HL-60 (cell line): ENCODE measurements around the gene GNAQ.

Experiments used
- DNase-seq, 2 experiments: peaks; one replicate each; pipeline ENCODE4 v3.0.0-alpha.2; 2010 to 2020; ENCODE audit warnings: low read depth in 1 of 2, low spot score in 1 of 2
- H3K27ac ChIP-seq: fragments of 250-450 bp; sonication (Bioruptor Pico); replicated peaks from 2 replicates; pipeline ENCODE4 v1.5.1; 2020; ENCODE audit warnings: mild to moderate bottlenecking, moderate library complexity
- H3K27me3 ChIP-seq: fragments of 250-450 bp; sonication (Bioruptor Pico); 2 replicates; pipeline ENCODE4 v1.5.1; 2021; ENCODE audit warnings: mild to moderate bottlenecking, moderate library complexity; ENCODE audit not compliant: insufficient read depth, poor library complexity, severe bottlenecking
- H3K4me3 ChIP-seq: replicated peaks from 2 replicates; pipeline ENCODE4 v1.5.1; 2011; ENCODE audit warnings: mild to moderate bottlenecking, control low read depth, low read length; ENCODE audit not compliant: insufficient read depth
- CTCF ChIP-seq: IDR thresholded peaks from one replicate; pipeline ENCODE4 v1.5.1; 2011; ENCODE audit warnings: low read length, control low read depth, inconsistent platforms; ENCODE audit not compliant: insufficient read depth
- GABPA ChIP-seq: IDR thresholded peaks from 2 replicates; pipeline ENCODE4 v1.6.1; 2012; ENCODE audit warnings: low read depth
- POLR2AphosphoS5 ChIP-seq: IDR thresholded peaks from 2 replicates; pipeline ENCODE4 v1.6.1; 2012; ENCODE audit warnings: low read depth
- REST ChIP-seq: IDR thresholded peaks from 2 replicates; pipeline ENCODE4 v1.6.1; 2012; ENCODE audit warnings: low read depth; ENCODE audit not compliant: insufficient replicate concordance
- SPI1 ChIP-seq: IDR thresholded peaks from 2 replicates; pipeline ENCODE4 v1.6.1; 2012; ENCODE audit warnings: low read depth, mild to moderate bottlenecking, borderline replicate concordance

Gene GNAQ

GRCh38 chr9:77677957-77678535 is 353.6 kb downstream of the GNAQ start:
- Histone ChIP-seq H3K27me3 (no peaks in the 10 kb centered on the region), H3K27ac (no peak overlapping the region), H3K4me3 (no peak overlapping the region)
- TF ChIP-seq POLR2AphosphoS5: no peak
- no peak for TF ChIP-seq CTCF
- TF ChIP-seq GABPA: no peak
- no peak for TF ChIP-seq REST
- TF ChIP-seq SPI1: no peak
- no peak for DNase-seq

- no peak for DNase-seq
- no peak for TF ChIP-seq CTCF
- TF ChIP-seq REST: no peak
- no peak for TF ChIP-seq SPI1
- TF ChIP-seq GABPA: no peak
- no peak for TF ChIP-seq POLR2AphosphoS5
- no peaks in the 10 kb centered on the region for H3K27me3 ChIP-seq
- no peak overlapping the region for H3K27ac ChIP-seq
- H3K4me3 ChIP-seq: no peak overlapping the region
Observed at GRCh38 chr9:77677397-77677796, 354.2 kb downstream of the GNAQ start.

GRCh38 chr9:77673941-77674791 is 357.4 kb downstream of the GNAQ start:
- H3K27ac ChIP-seq: no peak overlapping the region
- H3K27me3 ChIP-seq: no peaks in the 10 kb centered on the region
- no peak for TF ChIP-seq REST
- no peak for TF ChIP-seq POLR2AphosphoS5
- no peak for TF ChIP-seq GABPA
- TF ChIP-seq SPI1: no peak
- TF ChIP-seq CTCF: no peak
- DNase-seq: peak in 1 of 2 experiments; percentile 14
- no peak overlapping the region for H3K4me3 ChIP-seq
